Common myeloid progenitor, CD34-positive (primary cell): ENCODE results near the gene KBTBD12.
A peak's percentile ranks its signal among the peaks of the same experiment; 100 is the strongest.

Source experiments
- CTCF ChIA-PET: fragments of 350-600 bp; sonication (Branson Sonifier 250); formaldehyde crosslinking; loops from one replicate; lab custom pipeline; 2021; ENCODE audit warnings: antibody characterized with exemption; lab: Charles Lee
- POLR2A ChIA-PET: fragments of 350-600 bp; sonication (Branson Sonifier 250); formaldehyde crosslinking; loops from one replicate; lab custom pipeline; 2021; ENCODE audit warnings: antibody characterized with exemption; lab: Charles Lee
- DNase-seq, 3 donors: peaks; one replicate each; pipeline versions ENCODE4 v3.0.0 to v3.0.0-alpha.2; 2013
- H3K27ac ChIP-seq, 2 experiments: 1 replicate in 1 of 2; 2 replicates in 1 of 2; pipeline ENCODE4 v1.7.0; 2013; ENCODE audit warnings: inconsistent platforms in 2 of 2, low read length in 2 of 2, mild to moderate bottlenecking in 2 of 2, low read depth in 1 of 2, moderate library complexity in 1 of 2; ENCODE audit not compliant: severe bottlenecking in 2 of 2, insufficient read depth in 1 of 2, poor library complexity in 1 of 2
- H3K27me3 ChIP-seq, 5 experiments: replicated peaks in 2 of 5; 1 replicate in 3 of 5; 2 replicates in 2 of 5; pipeline versions ENCODE4 v1.6.1 to v1.7.0; 2013; ENCODE audit warnings: low read length in 4 of 5, mild to moderate bottlenecking in 2 of 5, moderate library complexity in 2 of 5, inconsistent platforms in 1 of 5; ENCODE audit not compliant: insufficient read depth in 5 of 5, control insufficient read depth in 4 of 5
- H3K36me3 ChIP-seq, 4 experiments: 1 replicate in 2 of 4; 2 replicates in 2 of 4; pipeline versions ENCODE4 v1.6.1 to v1.7.0; 2013; ENCODE audit warnings: low read length in 3 of 4, control low read depth in 1 of 4, mild to moderate bottlenecking in 1 of 4; ENCODE audit not compliant: control insufficient read depth in 4 of 4, insufficient read depth in 4 of 4
- H3K4me1 ChIP-seq, 4 experiments: 1 replicate in 3 of 4; 2 replicates in 1 of 4; pipeline versions ENCODE4 v1.6.1 to v1.7.1; 2013; ENCODE audit warnings: low read length in 3 of 4, mild to moderate bottlenecking in 3 of 4, control low read depth in 1 of 4, inconsistent platforms in 1 of 4, moderate library complexity in 1 of 4; ENCODE audit not compliant: control insufficient read depth in 4 of 4, insufficient read depth in 4 of 4; ENCODE audit errors: control extremely low read depth in 1 of 4
- H3K4me3 ChIP-seq, 7 experiments: 1 replicate in 4 of 7; 2 replicates in 3 of 7; pipeline versions ENCODE4 v1.5.1 to v1.7.0; 2013; ENCODE audit warnings: mild to moderate bottlenecking in 7 of 7, low read length in 6 of 7, moderate library complexity in 6 of 7, inconsistent platforms in 2 of 7, low read depth in 2 of 7, control low read depth in 1 of 7; ENCODE audit not compliant: insufficient read depth in 4 of 7, control insufficient read depth in 1 of 7; ENCODE audit errors: extremely low read depth in 1 of 7
- H3K9me3 ChIP-seq, 5 experiments: 1 replicate in 4 of 5; 2 replicates in 1 of 5; pipeline versions ENCODE4 v1.6.1 to v1.7.1; 2013; ENCODE audit warnings: low read length in 4 of 5, mild to moderate bottlenecking in 2 of 5, inconsistent platforms in 1 of 5, low read depth in 1 of 5, moderate library complexity in 1 of 5; ENCODE audit not compliant: control insufficient read depth in 4 of 5, insufficient read depth in 2 of 5; ENCODE audit errors: control extremely low read depth in 1 of 5
- WGBS: methylation state at CpG from one replicate; pipeline ENCODE4 v1.1.5; 2013; ENCODE audit not compliant: insufficient coverage; 5-methylcytosine and 5-hydroxymethylcytosine counted together

The KBTBD12 gene

GRCh38 chr3:127949446-127950055 is 34.5 kb downstream of the KBTBD12 start:
- ChIA-PET CTCF (interaction anchor here (2.8 kb wide), 1 partner anchor 8 kb away, joined by 10 read pairs; no protein-coding TSS in a partner anchor), POLR2A (no interaction called here)
- H3K36me3 ChIP-seq: no peaks in the 10 kb centered on the region
- H3K4me3 ChIP-seq: no peak overlapping the region
- no peak overlapping the region for H3K27ac ChIP-seq
- no peaks in the 10 kb centered on the region for H3K27me3 ChIP-seq
- H3K4me1 ChIP-seq: no peaks in the 10 kb centered on the region
- no peak for DNase-seq
- WGBS: 88% methylated on average over 1 of the region's 2 CpGs
- no peaks in the 10 kb centered on the region for H3K9me3 ChIP-seq

DNA sequence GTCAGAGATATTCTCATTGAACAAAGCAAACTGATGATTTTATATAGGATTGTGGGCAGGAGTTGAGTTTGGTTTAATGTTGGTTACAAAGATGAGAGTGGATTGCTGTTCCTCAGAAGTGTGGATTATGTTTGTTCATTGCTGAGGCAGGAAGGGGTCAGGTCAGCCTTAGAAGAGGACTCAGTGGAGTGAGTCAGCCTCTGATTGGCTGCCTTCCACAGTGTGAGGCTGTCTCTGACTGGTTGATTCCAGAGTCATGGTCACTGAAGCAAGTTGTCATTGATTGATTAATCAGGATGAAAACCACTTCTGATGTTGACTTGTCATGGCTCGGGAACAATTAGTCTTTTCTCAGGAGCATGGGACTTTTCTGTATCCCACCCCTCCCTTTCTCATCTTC is 36.2 kb downstream of the KBTBD12 start:
- DNase-seq: no peak
- Histone ChIP-seq H3K27ac (no peak overlapping the region), H3K4me3 (no peak overlapping the region), H3K27me3 (no peaks in the 10 kb centered on the region), H3K36me3 (no peaks in the 10 kb centered on the region), H3K4me1 (no peaks in the 10 kb centered on the region), H3K9me3 (no peaks in the 10 kb centered on the region)
- ChIA-PET CTCF (no interaction called here), POLR2A (no interaction called here)
- WGBS: 80% methylated on average over 1 of the region's 1 CpG

DNA sequence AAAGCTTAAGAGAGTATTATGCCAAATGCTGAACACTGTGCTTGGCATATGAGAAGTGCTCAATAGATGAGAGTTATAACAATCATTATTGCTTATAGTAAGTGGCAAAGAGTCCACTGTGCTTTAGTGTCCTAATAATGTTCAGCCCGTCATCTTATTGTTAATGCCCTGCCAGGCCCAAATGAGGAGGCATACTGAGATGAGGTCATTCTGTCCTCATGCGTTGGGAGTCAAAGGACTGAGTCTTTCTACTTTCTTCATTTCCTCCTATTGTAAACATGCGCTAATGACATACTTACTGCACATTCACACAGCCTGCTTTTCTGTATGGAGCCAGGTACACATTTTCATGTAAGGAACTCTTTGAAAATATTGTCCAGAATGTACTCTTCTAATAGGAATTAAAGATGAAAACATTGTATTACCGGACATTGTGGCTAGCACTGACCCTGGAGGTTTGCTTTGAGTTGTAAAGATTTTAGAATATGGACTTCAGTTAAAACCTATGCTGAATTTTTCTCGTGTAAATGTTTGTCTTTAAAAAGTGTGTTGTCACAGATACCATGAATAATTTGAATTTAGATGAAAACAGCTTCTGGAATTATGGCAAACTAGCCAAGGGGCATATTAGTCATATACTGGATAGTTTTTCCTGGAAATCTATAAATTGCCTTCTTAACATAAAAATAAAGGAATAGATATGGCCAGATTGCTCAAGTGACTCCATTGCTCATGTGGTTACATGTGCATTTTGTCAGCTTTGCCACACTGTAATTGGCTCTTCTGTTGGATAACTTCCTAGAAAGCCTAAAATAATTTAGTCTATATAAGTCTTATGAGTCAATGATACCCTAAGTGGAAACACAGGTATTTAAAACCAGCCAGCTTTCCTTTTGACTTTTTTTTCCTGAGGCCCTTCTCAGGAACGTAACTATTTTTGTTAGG is 38.3 kb downstream of the KBTBD12 start:
- POLR2A ChIA-PET: no interaction called here
- H3K27me3 ChIP-seq: no peaks in the 10 kb centered on the region
- WGBS: 100% methylated on average over 4 of the region's 6 CpGs
- CTCF ChIA-PET: no interaction called here
- H3K36me3 ChIP-seq: no peaks in the 10 kb centered on the region
- no peaks in the 10 kb centered on the region for H3K4me1 ChIP-seq
- no peaks in the 10 kb centered on the region for H3K9me3 ChIP-seq
- H3K27ac ChIP-seq: no peak overlapping the region
- no peak overlapping the region for H3K4me3 ChIP-seq
- no peak for DNase-seq

DNA sequence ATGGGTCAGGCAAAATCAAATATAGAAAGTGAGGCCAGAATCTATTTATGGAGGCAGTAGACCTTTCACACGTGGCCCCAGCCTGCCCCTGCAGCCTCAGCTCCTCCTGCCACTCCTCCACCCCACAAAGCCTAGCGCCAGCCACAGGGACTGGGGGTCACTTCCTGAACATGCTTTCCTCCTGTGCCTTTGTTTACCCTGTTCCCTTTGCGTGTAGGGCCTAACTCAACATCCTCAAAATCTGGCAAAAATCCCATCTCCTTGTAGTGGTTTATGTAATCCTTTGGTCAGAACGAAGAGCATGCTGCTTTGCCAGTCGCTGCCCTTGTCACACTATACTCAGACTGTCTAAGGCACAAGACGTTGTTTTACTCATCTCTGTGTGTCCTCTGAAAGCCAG is 39.6 kb downstream of the KBTBD12 start:
- no peak overlapping the region for H3K27ac ChIP-seq
- no peak overlapping the region for H3K4me3 ChIP-seq
- no peak for DNase-seq
- WGBS: 94% methylated on average over 5 of the region's 6 CpGs
- no peaks in the 10 kb centered on the region for H3K27me3 ChIP-seq
- CTCF ChIA-PET: no interaction called here
- no peaks in the 10 kb centered on the region for H3K4me1 ChIP-seq
- POLR2A ChIA-PET: no interaction called here
- H3K36me3 ChIP-seq: no peaks in the 10 kb centered on the region
- no peaks in the 10 kb centered on the region for H3K9me3 ChIP-seq

- H3K9me3 ChIP-seq: no peaks in the 10 kb centered on the region
- no peaks in the 10 kb centered on the region for H3K27me3 ChIP-seq
- no peak overlapping the region for H3K4me3 ChIP-seq
- DNase-seq: peak in 1 of 3 donors; percentile 9
- H3K27ac ChIP-seq: no peak overlapping the region
- POLR2A ChIA-PET: no interaction called here
- H3K36me3 ChIP-seq: no peaks in the 10 kb centered on the region
- CTCF ChIA-PET: interaction anchor here (1.2 to 1.5 kb wide), 2 partner anchors 304 to 309 kb away, joined by 3 to 4 read pairs; no protein-coding TSS in a partner anchor
- no peaks in the 10 kb centered on the region for H3K4me1 ChIP-seq
Measured at GRCh38 chr3:127955728-127956127, 40.7 kb downstream of the KBTBD12 start.

DNA sequence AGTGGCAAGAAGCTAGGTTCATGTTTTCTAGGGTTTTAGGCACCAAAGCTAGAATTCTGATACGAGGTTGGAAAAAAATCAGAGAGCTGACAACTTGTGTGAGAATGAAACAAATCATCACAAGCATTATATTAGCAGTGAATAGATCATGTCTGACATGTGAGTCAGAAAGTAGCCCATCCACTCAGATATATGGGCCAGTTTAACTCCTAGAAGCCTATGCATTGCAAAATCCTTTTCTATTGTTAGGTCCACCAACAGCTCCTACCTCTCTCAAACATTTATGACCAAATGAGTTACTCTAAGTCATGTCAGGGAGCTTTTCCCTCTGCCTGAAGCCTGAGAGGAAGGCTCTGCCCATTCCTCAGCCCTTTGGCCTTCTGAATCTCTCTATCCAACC is 44.0 kb downstream of the KBTBD12 start:
- no CpG with 5 or more reads among the region's 1 CpG for WGBS
- H3K27me3 ChIP-seq: no peaks in the 10 kb centered on the region
- H3K4me1 ChIP-seq: no peaks in the 10 kb centered on the region
- no peaks in the 10 kb centered on the region for H3K9me3 ChIP-seq
- no peaks in the 10 kb centered on the region for H3K36me3 ChIP-seq
- no peak overlapping the region for H3K27ac ChIP-seq
- CTCF ChIA-PET: interaction anchor here (0.9 to 3.7 kb wide), 13 partner anchors 8 to 384 kb away, joined by 3 to 14 read pairs (median 4); partner anchors contain the start of gene TPRA1
- no peak for DNase-seq
- H3K4me3 ChIP-seq: no peak overlapping the region
- POLR2A ChIA-PET: interaction anchor here (0.5 kb wide), 1 partner anchor 12 kb away, joined by 3 read pairs; no protein-coding TSS in a partner anchor

DNA sequence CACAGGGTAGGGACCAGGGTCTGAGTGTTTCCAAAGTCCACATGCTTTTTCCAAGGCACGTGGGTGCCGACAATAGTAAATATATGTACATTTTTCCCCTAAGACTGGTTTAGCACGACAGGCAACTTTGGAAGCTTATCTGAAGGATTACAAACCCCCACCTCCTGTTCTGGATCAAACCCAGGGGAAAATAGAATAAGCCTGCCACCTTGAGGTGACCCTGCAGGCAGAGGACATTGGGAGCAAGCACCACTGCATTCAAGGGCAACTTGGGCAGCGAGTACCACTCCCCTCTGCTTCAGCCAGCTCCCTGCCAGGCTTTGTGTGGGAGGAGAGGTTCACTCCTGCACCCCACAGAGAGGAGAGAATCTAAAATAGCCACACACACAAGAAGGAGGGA is 44.8 kb downstream of the KBTBD12 start:
- DNase-seq: peak; percentile 33 to 58 (median 53)
- H3K27ac ChIP-seq: no peak overlapping the region
- H3K9me3 ChIP-seq: no peaks in the 10 kb centered on the region
- no peak overlapping the region for H3K4me3 ChIP-seq
- no peaks in the 10 kb centered on the region for H3K4me1 ChIP-seq
- WGBS: 87% methylated on average over 3 of the region's 4 CpGs
- H3K36me3 ChIP-seq: no peaks in the 10 kb centered on the region
- ChIA-PET POLR2A (no interaction called here), CTCF (interaction anchor here (0.9 to 3.7 kb wide), 14 partner anchors 26 to 384 kb away, joined by 3 to 14 read pairs (median 4); partner anchors contain the start of gene TPRA1)
- H3K27me3 ChIP-seq: no peaks in the 10 kb centered on the region
